Fibroblast of the aortic adventitia (primary cell): ENCODE measurements around the gene KRT6C. TPM values are rescaled to one million over a fixed set of nuclear protein-coding genes. Genes with fewer than 3 reads are reported as not detected.
"Not testable (repeated sequence)": the region's sequence is repeated elsewhere in the genome, so short reads cannot be mapped to it uniquely, and the experiment has no call there.

Source experiments
- DNase-seq: peaks from one replicate; pipeline ENCODE4 v3.0.0-alpha.2; 2010; ENCODE audit warnings: low read depth
- H3K4me3 ChIP-seq: 2 replicates; pipeline ENCODE4 v1.5.1; 2011; ENCODE audit warnings: low read depth, mild to moderate bottlenecking, control low read depth, low read length, moderate library complexity
- CTCF ChIP-seq: IDR thresholded peaks from 2 replicates; pipeline ENCODE4 v1.5.1; 2011; ENCODE audit warnings: mild to moderate bottlenecking, low read length, control low read depth, inconsistent platforms; ENCODE audit not compliant: insufficient read depth
- total RNA-seq: library from RNA; depleted of rRNA; stranded (reverse); fragments of >200 nt; gene quantifications from 2 replicates; pipeline ENCODE4 v1.2.3, GENCODE V29; 2012; ENCODE audit warnings: low replicate concordance

Gene KRT6C
- total RNA-seq, 1 donor = not detected

GRCh38 chr12:52461693-52462092 lies 11.9 kb downstream of the KRT6C start:
- TF ChIP-seq CTCF = no peak
- no peak for DNase-seq
- no peak overlapping the region for H3K4me3 ChIP-seq

- no peak overlapping the region for H3K4me3 ChIP-seq
- no peak for TF ChIP-seq CTCF
- no peak for DNase-seq
These were observed 14.7 kb downstream of the KRT6C start for GRCh38 chr12:52458861-52459260.

- DNase-seq = no peak
- no peak overlapping the region for H3K4me3 ChIP-seq
- TF ChIP-seq CTCF = no peak
These were observed 17.8 kb downstream of the KRT6C start for GRCh38 chr12:52455821-52456220.

GRCh38 chr12:52454411-52455201 lies 19.0 kb downstream of the KRT6C start:
- DNase-seq = no peak
- no peak overlapping the region for H3K4me3 ChIP-seq
- TF ChIP-seq CTCF = no peak

GRCh38 chr12:52452101-52452500 lies 21.5 kb downstream of the KRT6C start, which contains the start of gene KRT6B:
Gene KRT6B, minus strand, starts transcription at chr12:52452146. Its CDS starts 68 bp downstream, at chr12:52452078.
- no peak for DNase-seq
- no peak for TF ChIP-seq CTCF
- H3K4me3 ChIP-seq = no peak within 1 kb of the TSS

GRCh38 chr12:52448228-52448627 lies 25.4 kb downstream of the KRT6C start:
- H3K4me3 ChIP-seq = no peak overlapping the region
- no peak for DNase-seq
- no peak for TF ChIP-seq CTCF

GRCh38 chr12:52447196-52447595 lies 26.4 kb downstream of the KRT6C start:
- not testable (repeated sequence) for H3K4me3 ChIP-seq, DNase-seq
